Retina (tissue), 1 donor: ENCODE results near the gene GPR85.
A peak's percentile ranks its signal among the peaks of the same experiment; 100 is the strongest.
"Not testable (repeated sequence)": the region's sequence is repeated elsewhere in the genome, so short reads cannot be mapped to it uniquely, and the experiment has no call there.

Experiments used
- DNase-seq: peaks from one replicate; pipeline ENCODE4 v3.0.0-alpha.2; 2016

The GPR85 gene, protein sequence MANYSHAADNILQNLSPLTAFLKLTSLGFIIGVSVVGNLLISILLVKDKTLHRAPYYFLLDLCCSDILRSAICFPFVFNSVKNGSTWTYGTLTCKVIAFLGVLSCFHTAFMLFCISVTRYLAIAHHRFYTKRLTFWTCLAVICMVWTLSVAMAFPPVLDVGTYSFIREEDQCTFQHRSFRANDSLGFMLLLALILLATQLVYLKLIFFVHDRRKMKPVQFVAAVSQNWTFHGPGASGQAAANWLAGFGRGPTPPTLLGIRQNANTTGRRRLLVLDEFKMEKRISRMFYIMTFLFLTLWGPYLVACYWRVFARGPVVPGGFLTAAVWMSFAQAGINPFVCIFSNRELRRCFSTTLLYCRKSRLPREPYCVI

DNA sequence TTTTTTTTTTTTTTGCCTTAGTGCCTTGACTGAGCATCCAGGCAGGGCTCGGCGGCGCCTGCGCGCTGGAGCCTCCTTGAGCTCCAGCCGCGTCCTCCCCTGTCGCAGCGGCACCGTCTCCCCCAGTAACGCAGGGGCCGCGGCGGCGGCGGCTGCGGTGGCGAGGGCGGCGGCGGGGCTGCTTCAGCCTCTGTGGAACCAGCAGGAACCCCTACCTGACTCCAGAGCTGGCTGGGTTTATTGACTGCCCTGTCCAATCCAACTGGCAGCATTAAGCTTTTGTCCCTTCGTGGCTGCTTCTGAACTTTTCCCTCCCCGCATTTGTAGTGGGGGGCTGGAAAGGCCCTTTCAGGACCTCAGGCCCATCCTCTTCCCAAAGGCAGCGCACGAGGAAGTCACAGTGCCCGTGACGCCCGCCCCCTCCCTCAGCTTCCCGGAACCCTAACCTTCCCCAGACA is at the start of gene GPR85:
Gene GPR85 (minus strand): TSS at position 397 of the 458 bp plus-strand sequence. CDS start 2,106 bp downstream, outside the sequence.
- peak; percentile 93 for DNase-seq

DNA sequence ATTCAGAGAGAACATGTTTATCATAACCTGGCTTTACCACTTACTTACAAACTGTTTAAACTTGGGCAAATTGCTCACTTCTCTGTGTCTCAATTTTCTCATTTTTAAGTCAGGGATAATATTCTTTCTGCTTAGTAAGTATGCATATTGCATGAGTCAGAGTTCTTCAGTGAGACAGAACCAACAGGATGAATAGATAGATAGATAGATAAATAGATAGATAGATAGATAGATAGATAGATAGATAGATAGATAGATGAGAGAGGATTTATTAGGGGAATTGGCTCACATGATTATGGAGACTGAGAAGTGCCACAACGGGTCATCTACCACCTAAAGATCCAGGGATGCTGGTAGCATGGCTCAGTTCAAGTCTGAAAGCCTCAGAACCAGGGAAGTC is 47.4 kb upstream of the GPR85 start:
- DNase-seq, result no peak

DNA sequence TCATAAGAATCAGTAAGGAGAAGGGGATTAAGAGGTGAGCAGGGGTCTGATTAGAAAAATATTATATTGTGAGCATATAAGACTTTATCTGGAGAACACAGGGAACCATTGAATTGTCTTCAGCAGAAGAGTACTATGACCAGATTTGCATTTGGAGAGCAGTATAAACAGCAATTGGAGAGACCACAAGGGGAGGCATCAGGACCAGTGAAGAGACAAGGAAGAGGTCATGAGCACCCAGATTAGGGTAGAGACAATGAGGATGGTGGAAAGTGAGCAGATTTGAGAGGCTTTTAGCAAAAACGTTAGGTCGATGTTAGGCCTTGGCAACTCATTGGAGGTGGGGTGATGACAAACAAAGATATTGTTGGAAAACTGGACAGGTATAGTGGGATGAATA is 44.7 kb upstream of the GPR85 start:
- DNase-seq, result no peak

DNA sequence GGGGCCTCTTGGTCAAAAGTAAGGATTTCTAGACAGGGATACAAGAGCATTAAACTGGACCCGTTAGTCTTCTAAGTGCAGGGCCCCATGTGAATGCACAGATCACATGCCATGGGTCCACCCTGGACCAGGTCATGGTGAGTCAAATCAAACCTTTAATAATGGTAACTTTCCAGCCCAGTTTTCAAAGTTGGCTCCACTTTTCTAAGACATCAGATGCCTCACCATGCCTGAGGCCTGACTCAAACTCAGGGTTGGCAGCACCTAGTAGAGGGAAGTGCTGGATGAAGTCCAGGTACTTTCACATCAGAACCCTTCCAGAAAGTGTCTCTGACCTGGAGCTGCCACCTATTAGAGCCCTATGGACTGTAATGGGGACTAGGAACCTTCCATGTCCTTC is 41.4 kb upstream of the GPR85 start:
- no peak for DNase-seq

DNA sequence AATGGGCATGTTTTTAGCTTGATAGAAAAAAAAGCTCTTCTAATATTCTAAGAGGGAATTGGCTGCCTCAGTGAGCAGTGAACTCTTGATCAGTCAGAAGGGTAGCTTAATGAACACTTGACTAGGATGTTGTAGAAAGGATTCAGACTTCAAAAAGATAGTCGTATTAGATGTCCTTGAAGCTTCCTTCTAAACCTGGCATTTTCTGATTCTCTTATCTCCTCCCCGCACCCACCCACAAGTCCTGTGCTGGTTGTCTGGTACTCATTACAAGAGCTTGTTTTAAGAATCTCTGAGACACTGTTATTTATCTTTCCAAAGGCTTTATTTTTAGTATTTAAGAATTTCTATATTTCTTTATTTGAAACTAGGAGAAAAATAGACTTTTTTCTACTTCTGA is 39.1 kb upstream of the GPR85 start:
- DNase-seq, result no peak

DNA sequence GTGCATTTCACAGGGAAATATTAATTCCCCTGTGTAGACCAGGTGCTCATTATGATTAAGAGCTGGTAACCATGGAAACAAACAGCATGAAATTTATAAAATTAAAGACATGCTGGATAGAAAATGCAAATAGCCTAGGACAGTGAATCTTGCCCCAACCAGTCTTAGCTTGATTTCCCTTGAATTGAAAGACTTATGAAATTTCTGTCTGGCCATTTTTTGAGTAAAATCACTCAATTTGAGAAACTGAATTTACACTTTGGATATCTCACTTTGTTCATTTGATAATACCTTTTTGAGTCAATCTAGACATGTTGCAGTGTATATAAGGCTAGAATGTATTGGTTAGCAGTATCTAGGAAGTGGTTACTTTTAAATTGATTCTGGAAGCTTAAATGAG is 36.1 kb upstream of the GPR85 start:
- no peak for DNase-seq

DNA sequence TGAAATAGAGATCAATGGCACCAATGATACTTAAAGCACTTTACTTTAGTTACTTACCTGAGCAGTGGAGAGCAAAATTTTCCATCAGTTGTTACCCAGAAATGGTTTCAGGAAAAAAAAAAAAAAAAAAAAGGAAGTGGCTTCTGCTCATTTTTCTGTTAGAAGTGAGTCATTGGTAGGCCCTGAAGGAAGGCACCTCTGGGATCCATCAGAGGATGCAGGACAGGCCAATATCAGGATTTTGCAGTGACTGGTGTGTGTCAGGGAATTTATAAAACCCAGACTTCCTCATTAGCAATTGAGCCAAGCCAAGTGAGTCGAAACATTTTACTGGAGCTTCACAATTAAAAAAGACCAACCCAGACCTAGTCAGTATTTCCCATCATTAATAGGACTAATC is 34.0 kb upstream of the GPR85 start:
- DNase-seq, result no peak

DNA sequence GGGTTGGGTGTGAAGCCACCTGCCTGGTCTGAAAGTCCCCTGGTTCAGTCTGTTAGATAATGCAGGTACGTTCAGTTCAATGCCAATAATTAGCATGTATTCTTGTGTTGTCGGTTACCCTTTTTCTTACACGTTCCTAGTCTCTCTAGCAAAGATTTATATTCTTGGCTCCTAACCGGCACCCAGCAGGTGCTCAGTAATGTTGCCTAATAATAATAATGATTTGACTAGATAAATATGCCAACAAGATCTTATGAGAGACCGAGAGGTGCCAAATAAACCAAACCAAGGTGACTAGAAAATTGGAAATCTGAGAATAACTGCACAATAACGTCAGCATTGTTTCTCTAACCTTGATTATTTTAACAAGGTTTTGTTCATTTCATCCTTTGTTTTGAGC is 32.8 kb upstream of the GPR85 start:
- no peak for DNase-seq

DNA sequence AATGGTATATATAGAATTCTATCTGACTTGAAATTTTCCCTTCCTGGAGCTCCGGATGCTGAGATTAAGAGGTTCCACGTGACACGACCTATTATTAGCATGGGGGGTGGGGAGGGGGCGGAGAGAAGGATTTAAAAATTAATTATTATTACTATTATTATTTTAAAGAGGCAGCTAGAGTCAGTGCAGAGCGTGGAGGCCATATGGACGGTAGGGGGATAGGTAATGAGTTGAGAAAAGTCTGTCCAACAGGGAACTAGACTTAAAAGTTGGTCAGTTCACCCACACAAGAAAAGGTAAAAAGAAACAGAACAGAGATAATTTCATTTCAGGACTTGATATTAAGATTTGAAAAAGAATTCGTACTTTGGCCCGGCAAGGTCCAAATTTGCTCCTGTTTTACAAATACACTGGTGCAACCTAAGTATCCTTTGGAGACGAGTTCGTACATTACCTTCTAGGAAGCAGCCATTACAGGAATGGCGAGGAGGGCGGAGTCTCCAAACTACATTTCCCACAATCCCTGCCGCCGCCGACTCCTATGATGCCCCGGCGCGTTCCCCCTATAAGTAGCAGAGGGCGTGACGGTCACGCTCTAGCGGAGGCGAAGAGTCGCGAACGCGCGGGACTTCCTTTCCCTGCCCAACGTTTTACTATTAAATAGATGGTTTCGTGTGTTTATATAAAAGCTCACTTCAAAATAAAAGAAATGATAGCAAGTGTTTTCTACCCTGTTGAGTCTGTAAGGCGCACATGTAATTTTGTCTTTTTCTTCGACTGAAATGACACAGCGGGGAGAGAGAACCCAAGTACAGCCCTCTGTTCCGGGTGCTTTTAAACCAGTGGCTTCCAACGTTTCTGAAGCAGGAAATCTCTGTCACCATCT is 31.7 kb upstream of the GPR85 start, which contains the start of gene SMIM30:
Gene SMIM30 (minus strand): TSS at position 481 of the 886 bp plus-strand sequence. CDS start 976 bp downstream, outside the sequence.
- DNase-seq, result peak; percentile 94

DNA sequence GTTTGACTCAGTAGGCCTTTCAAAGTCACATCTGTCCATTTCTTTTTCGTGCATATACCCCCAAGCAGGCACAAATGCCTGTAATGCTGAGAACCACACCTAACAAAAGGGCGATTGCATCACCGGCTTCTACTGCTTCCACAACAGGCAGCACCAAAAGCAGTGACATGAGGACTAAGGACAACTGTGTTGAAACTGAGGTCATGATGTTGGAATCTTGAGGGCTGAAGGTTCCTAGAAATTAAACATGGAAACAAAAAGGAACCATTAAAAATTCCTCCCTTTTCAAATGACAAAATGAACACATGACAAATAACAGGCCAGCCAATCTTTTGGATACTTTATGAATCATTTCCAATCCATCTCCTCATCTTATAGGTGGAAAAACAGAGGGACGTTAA is 30.7 kb upstream of the GPR85 start:
- not testable (repeated sequence) for DNase-seq

DNA sequence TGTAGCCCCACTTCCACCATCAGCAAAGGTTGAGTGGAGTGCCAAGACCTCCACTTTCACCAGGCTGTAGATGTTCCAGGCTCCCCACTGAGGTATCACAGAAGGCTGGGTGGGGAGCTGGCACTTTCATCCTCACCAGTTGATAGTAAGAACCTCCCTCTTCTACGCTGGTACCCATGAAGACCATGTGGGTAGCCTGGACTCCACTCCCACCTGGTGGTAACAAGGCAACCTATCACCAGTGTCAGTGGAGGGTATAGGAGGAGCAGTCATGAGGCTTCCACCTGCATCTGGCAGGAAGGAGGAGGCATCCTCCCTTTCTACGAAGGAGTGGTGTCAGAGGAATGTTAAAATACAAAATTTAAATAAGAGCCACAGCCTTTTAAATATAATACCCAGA is 27.3 kb upstream of the GPR85 start:
- DNase-seq, result no peak

DNA sequence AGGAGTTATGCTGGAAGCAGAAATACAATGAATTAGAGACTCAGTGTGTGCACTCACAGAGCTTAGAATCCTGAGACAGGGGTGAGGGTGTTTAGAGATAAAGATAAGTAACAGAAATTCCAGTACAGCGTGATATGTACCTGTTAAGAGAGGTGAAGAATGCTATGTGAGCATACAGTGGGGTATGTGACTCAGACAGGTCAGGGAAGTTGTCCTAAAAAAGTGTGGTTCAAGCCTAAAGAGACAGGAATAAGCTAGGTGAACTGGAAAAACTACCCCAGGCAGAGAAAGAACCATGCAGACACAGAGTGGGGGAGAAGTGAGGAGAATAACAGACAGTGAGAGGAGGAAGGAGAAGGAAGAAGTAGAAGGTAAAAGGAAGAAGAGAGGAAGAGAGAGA is 23.1 kb upstream of the GPR85 start:
- no peak for DNase-seq

DNA sequence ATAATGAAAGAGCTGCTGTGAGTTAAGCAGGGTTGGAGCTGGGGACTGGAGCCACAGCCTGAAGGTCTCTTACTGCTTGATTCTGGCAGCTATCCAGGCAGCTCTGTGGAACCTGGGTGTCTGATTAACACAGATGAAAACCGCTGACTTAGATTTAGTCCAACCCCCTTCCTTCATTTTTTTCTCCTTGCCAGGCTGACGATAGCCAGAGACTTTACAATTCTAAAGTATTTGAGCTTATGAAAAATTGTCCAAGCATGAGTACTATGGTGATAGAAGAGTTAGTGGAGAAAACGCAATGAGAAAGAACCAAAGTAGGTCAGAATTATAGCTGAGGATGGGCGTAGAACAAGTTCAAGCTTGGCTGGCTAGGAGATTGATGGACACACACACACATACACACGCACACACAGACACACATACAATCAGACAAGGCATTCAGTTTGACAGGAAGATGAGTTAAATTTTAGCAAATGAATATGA is 13.5 kb upstream of the GPR85 start:
- peak; percentile 42 for DNase-seq

DNA sequence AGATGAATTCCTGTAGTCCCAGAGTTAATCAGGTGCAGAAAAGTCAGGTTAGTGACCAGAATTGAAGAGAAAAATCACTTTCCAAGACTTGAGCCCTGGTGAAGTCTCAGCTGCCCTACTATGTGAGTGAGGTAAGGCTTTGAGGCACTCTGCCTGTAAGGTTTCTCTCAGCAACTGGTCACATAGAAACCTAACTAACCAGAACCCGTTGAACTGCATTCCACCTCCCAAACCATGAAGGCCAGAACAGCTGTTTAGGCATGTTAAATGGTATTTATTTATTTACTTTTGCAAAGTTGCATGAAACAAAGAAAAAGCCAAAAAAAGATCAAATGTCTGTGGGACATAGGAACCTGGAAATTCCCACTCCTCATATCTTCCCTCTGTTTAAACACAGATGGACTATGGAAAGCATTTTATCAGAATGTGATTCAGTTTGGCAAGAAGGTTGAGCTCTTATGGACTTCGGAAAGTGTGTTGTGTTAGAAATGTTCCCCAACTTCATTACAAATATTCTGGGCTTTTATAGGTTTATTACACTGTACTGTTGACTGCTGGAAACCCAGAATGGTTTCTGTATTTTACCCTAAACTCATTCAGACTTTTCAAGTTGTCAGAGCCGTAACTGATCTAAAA is 12.8 kb upstream of the GPR85 start:
- DNase-seq, result no peak

DNA sequence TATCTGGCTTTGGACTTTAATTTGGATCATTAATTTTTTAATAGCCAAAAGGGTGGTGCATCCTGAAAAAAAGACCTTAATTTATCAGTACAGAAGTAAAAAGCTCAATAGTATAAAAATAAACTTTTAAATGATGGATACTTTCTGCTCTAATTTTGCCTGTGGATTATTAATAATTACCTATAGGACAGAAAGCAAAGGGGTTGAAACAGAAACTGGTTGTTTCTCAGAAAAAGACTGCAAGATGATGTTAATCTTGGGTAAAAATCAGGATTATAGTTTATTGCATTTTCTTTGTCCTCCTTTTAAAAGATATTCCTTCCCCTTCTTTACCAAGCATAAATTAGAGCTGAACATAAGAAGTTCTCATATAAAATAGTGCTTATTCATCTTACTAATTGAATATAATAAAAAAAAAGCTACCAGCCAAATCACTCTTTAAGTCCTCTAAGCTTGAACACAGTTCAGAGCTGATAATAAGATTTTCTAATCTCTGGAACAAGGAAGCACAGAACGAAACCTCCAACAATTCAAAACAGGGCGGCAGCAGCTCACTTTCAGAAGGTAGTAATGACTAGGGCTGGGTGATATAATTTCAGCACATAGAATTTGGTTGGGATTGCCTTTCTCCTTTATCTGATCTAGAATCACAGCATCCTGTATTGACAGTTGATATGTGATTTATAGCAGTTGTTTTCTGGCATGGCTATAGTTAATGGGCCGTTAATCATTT is 8.1 kb upstream of the GPR85 start:
- DNase-seq, result no peak

DNA sequence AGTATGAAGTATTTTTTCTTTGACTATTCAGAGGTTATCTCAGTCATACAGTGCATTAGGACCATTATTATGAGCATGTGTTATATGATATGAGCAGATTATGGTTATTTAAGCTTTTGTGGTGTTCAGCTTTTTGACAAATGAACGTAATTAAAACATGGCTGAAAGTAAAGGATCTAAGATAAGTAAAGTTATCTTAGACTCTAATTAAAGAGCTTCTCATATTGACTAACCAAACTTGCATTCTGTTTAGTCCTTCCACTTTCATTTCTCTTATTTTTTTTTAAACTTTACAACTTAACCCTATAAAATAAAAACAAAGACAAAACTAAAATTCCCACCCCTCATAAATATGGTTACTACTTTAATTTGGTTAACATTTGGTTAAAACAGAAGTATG is 6.9 kb upstream of the GPR85 start:
- no peak for DNase-seq

DNA sequence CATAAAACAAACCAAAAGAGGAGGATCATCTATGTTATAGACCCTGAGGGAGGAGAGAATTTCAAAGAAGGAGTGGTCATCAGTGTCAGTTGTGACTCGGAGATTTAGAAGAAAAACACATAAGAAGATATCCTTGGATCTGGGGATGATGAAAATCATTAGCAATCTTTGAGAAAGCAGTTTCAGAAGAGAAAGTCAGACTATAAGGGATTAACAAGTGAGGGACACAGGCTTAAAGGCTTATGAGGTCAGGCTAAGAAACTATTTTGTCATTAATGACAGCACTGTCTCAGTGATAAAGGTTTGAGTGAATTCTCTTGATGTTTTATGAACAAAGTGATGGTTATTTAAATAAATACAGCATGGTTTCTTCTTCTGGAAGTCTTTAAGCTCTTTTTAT is 6.1 kb upstream of the GPR85 start:
- no peak for DNase-seq

DNA sequence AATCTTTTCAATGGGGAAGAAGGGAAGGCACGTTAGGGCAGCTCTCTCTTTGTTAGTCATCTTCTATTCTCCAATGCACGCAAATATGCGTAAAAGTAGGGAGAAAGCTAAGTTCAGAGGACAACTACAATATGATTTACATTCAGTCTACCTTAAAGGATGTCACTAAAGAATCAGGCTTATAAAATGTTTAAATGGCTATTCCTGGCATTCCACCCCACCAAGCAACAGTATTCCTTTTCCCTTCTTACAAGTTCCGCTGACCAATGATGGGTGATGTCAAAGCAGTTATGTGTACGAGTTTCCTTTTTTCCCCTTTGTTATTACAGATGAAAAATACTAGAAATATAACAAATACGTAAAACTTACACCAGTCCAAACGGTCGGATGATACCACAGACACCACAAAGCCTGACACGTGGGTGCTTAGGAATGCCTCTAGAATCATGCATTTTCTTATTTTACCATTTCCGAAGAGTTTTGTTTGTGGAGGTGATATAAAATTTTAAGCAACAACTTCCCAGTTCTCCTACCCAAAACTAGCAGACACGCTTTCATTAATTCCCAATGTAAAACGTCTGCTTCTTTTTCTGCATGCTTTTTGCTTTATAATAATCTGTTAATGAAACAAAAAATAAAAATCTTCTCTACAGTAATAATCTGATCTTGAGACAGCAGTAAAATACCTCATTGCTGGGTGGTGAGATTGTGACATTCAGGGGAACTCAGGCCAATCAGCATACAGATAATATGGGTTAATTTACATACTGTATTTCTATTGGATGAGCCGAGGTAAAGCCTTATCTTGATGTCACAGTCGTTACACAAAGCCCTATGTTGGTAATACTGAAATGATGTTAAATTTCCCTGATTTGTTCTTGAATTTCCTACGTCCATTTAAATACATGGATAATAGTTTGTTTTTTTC is 708 bp upstream of the GPR85 start:
- peak; percentile 32 for DNase-seq

DNA sequence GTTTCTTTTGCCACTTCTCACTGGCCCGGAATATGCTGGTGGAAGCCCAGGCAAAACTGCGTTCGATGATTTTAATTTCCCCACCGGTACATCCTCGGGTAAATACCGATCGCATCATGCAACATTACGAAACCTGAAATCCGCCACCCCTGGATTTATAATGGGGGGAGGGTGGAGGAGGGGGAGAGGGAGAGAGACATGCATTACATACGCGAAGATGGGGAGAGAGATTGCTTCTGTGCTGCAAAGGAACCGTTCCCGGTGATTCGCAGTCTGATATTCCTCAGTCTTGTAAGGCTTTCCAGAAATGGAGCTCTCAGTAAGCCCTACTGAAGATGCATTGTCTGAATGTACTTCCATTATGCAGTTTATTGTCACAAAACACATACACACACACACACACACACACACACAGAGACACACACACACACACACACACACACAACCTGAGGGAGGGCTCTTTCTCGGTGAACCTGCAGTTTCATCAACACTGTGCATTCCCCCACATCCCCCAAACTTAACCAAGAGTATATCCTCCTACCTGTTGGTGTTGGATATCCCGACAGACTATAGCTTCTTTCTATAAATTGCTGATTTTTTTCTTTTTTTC is 741 bp downstream of the GPR85 start:
- DNase-seq, result peak; percentile 83

DNA sequence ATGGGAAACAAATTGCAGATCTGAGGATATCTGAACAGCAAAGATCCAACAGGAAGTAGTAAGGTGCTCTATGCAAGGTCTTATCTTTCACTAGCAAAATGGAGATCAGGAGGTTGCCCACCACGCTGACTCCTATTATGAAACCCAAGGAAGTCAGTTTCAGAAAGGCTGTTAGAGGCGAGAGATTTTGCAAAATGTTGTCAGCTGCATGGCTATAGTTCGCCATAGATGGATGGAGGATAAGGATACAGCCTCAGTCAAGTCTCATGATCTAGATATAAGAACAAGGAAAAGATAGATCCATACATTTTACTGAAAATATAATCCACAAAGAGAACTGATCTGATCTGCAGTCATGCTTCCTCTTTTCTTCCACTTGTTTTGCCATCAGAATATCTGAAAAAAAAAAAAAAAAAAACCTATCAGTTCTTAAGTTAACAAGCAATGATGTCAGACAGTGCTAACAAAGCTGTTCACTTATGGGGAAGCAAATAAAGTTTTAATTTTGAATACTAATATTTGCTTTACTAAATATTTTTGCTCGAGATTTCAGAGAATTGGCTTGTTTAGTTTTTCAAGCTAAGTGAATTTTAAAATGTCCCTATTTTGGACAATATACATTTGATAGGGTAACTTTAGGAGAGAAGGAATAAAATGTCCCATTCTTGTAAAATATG is 2.0 kb downstream of the GPR85 start:
- no peak for DNase-seq
